ENCODE data around the gene IER3. TPM values are rescaled to one million over a fixed set of nuclear protein-coding genes. Genes with fewer than 3 reads are reported as not detected.

IER3 gene
- total and polyA plus RNA-seq, 2 of the 13 experiments (the other 11 are each of a cell fraction or from before 2014, with no cell fraction given) = 51.1 to 131 TPM

DNA sequence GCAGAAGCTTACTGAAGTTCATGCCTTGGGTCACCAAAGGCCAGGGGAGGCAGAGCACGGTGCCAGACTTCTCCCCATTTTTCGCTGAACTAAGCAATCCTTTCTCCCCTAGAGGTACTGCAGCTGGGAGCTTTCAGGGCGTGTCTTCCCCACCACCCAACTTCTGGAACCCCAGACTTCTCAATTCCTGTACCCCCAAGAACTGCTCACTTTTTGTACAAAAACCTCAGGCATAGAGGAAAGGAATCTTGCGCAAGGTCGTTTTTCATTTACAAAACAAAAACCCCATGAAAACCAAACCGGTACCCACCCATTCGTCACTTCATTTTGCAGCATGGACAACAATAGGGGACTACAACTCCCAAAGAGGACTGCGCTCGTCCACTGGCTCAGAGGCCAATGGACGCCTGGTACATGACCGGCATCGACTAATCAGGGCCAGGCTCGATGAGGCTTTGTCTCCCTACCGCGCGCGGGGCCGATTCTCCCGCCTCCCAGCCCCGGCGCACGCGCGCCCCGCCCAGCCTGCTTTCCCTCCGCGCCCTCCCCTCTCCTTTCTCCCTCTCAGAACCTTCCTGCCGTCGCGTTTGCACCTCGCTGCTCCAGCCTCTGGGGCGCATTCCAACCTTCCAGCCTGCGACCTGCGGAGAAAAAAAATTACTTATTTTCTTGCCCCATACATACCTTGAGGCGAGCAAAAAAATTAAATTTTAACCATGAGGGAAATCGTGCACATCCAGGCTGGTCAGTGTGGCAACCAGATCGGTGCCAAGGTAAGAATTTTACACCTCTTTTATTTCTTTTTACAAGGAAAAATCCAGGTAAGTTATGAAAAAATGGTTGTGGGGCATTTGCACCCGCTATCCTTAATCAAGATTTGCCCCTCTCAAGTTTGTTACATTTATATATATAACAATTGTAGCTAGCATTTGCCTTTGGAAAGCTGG lies 24.3 kb downstream of the IER3 start, which contains the start of gene TUBB (continued):
- TF ChIP-seq, protein P1, sequence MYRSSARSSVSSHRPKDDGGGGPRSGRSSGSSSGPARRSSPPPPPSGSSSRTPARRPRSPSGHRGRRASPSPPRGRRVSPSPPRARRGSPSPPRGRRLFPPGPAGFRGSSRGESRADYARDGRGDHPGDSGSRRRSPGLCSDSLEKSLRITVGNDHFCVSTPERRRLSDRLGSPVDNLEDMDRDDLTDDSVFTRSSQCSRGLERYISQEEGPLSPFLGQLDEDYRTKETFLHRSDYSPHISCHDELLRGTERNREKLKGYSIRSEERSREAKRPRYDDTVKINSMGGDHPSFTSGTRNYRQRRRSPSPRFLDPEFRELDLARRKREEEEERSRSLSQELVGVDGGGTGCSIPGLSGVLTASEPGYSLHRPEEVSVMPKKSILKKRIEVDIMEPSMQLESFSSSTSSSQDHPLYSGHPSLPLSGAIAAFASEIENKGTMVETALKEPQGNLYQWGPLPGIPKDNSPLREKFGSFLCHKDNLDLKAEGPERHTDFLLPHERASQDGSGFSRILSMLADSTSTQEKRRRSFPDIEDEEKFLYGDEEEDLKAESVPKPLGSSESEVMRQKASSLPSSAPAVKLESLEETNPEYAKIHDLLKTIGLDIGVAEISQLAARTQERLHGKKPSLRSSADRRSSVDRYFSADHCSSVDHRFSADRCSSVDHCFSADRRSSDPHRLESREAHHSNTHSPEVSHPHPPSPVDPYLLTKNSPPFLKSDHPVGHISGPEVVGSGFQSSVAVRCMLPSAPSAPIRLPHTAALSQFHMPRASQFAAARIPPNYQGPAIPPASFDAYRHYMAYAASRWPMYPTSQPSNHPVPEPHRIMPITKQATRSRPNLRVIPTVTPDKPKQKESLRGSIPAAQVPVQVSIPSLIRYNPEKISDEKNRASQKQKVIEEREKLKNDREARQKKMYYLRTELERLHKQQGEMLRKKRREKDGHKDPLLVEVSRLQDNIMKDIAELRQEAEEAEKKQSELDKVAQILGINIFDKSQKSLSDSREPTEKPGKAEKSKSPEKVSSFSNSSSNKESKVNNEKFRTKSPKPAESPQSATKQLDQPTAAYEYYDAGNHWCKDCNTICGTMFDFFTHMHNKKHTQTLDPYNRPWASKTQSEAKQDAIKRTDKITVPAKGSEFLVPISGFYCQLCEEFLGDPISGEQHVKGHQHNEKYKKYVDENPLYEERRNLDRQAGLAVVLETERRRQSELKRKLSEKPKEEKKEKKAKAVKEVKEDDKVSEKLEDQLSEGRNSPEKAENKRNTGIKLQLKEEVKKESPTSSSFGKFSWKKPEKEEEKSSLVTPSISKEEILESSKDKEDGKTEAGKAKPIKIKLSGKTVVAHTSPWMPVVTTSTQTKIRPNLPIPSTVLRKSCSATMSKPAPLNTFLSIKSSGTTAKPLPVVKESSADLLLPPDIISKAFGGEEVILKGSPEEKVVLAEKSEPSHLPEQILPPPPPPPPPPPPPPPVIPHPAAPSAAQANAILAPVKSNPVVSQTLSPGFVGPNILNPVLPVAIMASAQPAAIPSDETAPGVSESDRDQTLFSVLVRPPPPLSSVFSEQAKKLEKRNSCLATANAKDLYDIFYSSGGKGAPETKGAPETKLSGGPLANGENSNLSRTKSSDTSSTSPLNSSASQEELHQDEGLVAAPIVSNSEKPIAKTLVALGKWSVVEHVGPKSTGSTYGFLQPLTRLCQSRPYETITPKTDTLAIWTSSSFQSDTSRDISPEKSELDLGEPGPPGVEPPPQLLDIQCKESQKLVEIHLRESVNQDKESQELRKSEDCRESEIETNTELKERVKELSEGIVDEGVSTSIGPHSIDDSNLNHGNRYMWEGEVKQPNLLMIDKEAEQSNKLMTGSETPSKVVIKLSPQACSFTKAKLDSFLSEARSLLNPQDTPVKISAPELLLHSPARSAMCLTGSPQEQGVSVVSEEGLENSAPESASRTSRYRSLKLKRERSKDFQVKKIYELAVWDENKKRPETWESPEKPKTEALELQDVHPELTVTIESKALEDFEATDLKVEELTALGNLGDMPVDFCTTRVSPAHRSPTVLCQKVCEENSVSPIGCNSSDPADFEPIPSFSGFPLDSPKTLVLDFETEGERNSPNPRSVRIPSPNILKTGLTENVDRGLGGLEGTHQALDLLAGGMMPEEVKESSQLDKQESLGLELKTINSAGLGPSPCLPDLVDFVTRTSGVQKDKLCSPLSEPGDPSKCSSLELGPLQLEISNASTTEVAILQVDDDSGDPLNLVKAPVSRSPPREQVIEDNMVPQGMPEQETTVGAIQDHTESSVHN (CRISPR knock-in tag; IDR thresholded peaks at IDR 0.05) = no peak
- TF ChIP-seq, protein P2, sequence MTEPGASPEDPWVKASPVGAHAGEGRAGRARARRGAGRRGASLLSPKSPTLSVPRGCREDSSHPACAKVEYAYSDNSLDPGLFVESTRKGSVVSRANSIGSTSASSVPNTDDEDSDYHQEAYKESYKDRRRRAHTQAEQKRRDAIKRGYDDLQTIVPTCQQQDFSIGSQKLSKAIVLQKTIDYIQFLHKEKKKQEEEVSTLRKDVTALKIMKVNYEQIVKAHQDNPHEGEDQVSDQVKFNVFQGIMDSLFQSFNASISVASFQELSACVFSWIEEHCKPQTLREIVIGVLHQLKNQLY (CRISPR knock-in tag; IDR thresholded peaks at IDR 0.05) = no peak; the same call in 1 of the 2 replicates
- no peak for TF ChIP-seq KLF6 (CRISPR knock-in tag; IDR thresholded peaks at IDR 0.05)
- TF ChIP-seq ZKSCAN1 (IDR thresholded peaks at IDR 0.05; ENCODE audit: low read length) = no peak
- TF ChIP-seq, protein P3, sequence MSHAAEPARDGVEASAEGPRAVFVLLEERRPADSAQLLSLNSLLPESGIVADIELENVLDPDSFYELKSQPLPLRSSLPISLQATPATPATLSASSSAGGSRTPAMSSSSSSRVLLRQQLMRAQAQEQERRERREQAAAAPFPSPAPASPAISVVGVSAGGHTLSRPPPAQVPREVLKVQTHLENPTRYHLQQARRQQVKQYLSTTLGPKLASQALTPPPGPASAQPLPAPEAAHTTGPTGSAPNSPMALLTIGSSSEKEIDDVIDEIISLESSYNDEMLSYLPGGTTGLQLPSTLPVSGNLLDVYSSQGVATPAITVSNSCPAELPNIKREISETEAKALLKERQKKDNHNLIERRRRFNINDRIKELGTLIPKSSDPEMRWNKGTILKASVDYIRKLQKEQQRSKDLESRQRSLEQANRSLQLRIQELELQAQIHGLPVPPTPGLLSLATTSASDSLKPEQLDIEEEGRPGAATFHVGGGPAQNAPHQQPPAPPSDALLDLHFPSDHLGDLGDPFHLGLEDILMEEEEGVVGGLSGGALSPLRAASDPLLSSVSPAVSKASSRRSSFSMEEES (CRISPR knock-in tag; IDR thresholded peaks at IDR 0.05) = peak; percentile 24
- no peak; the same call in 1 of the 2 replicates for TF ChIP-seq ZNF703 (CRISPR knock-in tag; IDR thresholded peaks at IDR 0.05; ENCODE audit: borderline replicate concordance)
- TF ChIP-seq, protein P4, sequence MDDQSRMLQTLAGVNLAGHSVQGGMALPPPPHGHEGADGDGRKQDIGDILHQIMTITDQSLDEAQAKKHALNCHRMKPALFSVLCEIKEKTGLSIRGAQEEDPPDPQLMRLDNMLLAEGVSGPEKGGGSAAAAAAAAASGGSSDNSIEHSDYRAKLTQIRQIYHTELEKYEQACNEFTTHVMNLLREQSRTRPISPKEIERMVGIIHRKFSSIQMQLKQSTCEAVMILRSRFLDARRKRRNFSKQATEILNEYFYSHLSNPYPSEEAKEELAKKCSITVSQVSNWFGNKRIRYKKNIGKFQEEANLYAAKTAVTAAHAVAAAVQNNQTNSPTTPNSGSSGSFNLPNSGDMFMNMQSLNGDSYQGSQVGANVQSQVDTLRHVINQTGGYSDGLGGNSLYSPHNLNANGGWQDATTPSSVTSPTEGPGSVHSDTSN (CRISPR knock-in tag; IDR thresholded peaks at IDR 0.05; ENCODE audit: borderline replicate concordance) = 0 out of 2 replicates have a peak, but pooled peaks have one; percentile 59
- TF ChIP-seq ZNF20 (CRISPR knock-in tag; IDR thresholded peaks at IDR 0.05) = no peak
- TF ChIP-seq, protein P5, sequence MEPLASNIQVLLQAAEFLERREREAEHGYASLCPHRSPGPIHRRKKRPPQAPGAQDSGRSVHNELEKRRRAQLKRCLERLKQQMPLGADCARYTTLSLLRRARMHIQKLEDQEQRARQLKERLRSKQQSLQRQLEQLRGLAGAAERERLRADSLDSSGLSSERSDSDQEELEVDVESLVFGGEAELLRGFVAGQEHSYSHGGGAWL (CRISPR knock-in tag; IDR thresholded peaks at IDR 0.05) = peak; percentile 87
- 0 out of 2 replicates have a peak, but pooled peaks have one; percentile 15 for TF ChIP-seq ZNF75D (CRISPR knock-in tag; IDR thresholded peaks at IDR 0.05; ENCODE audit: borderline replicate concordance)
- no peak; the same call in 1 of the 2 replicates for TF ChIP-seq KMT2B (CRISPR knock-in tag; IDR thresholded peaks at IDR 0.05)
- peak; percentile 86 for TF ChIP-seq KDM5A (IDR thresholded peaks at IDR 0.05; ENCODE audit: borderline replicate concordance, low read length)
- no peak for TF ChIP-seq ZNF30 (CRISPR knock-in tag; IDR thresholded peaks at IDR 0.05)
- no peak for TF ChIP-seq KLF13 (CRISPR knock-in tag; IDR thresholded peaks at IDR 0.05)
- no peak for TF ChIP-seq RBAK (CRISPR knock-in tag; IDR thresholded peaks at IDR 0.05)
- no peak; the same call in 1 of the 2 replicates for TF ChIP-seq ZNF614 (CRISPR knock-in tag; IDR thresholded peaks at IDR 0.05; ENCODE audit: borderline replicate concordance)
